NOMO-1 (cell line): ENCODE results near the gene DNAJC6.
A peak's percentile ranks its signal among the peaks of the same experiment; 100 is the strongest.

Experiments used
- DNase-seq, 2 experiments: peaks; one replicate each; lab custom pipeline; 2025; ENCODE audit not compliant: unreplicated experiment in 2 of 2; lab: John Stamatoyannopoulos, UW

Gene DNAJC6

DNA sequence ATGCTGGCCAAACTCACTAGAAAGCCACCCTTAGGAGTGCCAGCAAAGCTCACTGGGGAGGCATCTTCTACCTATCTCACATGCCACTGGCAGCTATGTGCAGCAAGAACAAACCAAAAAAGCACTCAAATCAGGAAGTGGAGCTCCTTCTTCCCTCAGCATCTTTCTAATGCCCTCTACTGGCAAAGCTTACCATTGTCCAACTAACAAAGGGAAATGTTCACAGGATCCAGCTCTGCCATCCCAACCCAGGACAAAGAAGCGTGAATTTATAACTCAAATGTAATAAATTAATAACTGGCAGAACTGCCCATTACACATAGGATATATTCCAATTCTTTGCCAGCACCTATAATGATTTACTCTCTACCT, 150.0 kb downstream of the DNAJC6 start:
- DNase-seq = peak; percentile 1 to 32
